GM12878 (cell line): ENCODE data around the gene SUPT4H1. TPM values are rescaled to one million over a fixed set of nuclear protein-coding genes. Genes with fewer than 3 reads are reported as not detected.
A peak's percentile ranks its signal among the peaks of the same experiment; 100 is the strongest.

Source experiments
- ATAC-seq: fragments of 200-7000 bp; cut with Tn5 transposase; 3 replicates; pipeline ENCODE4 v1.9.1; 2020; ENCODE audit warnings: mild to moderate bottlenecking, moderate library complexity
- BruUV-seq: library from RNA; stranded (reverse); fragments of 400-500 nt; replicated peaks from 2 replicates; lab custom pipeline; 2021; lab: Mats Ljungman, UMichigan
- CTCF ChIA-PET: fragments of 300-600 bp; sonication (Branson Sonifier 250); formaldehyde crosslinking; extraction: SDS; loops from one replicate; lab custom pipeline; 2021; ENCODE audit warnings: inconsistent platforms; lab: Yijun Ruan, JAX
- POLR2A ChIA-PET: fragments of 350-600 bp; formaldehyde crosslinking; extraction: SDS; loops from one replicate; lab custom pipeline; 2021; ENCODE audit warnings: inconsistent platforms; lab: Charles Lee
- RAD21 ChIA-PET: fragments of 300-600 bp; sonication (Branson Sonifier 250); formaldehyde crosslinking; loops from one replicate; lab custom pipeline; 2023; ENCODE audit warnings: antibody characterized with exemption; ENCODE audit not compliant: unreplicated experiment; lab: Charles Lee
- SMC1A ChIA-PET: fragments of 300-600 bp; sonication (Branson Sonifier 250); formaldehyde crosslinking; loops from one replicate; lab custom pipeline; 2023; ENCODE audit not compliant: unreplicated experiment, uncharacterized antibody; lab: Charles Lee
- DNase-seq: peaks from one replicate; pipeline ENCODE4 v3.0.0-alpha.2; 2011; ENCODE audit warnings: low read depth, low spot score
- FAIRE-seq: peaks from 3 replicates; lab custom pipeline; 2011; peaks lifted over from hg19 to GRCh38; lab: Jason Lieb, UNC
- H2AFZ ChIP-seq: 2 replicates; pipeline ENCODE4 v1.6.0; 2011; ENCODE audit warnings: low read depth, low read length, control low read depth; ENCODE audit not compliant: control insufficient read depth
- H3K27ac ChIP-seq: 2 replicates; pipeline ENCODE4 v1.5.1; 2011; ENCODE audit warnings: control low read depth; ENCODE audit not compliant: control insufficient read depth, insufficient read depth
- H3K27me3 ChIP-seq, 2 experiments: replicated peaks in 1 of 2; 2 replicates each; pipeline versions ENCODE4 v1.6.0 to v1.6.1; 2011; ENCODE audit warnings: low read length in 1 of 2; ENCODE audit not compliant: control insufficient read depth in 2 of 2, insufficient read depth in 2 of 2
- H3K36me3 ChIP-seq, 2 experiments: 2 replicates each; pipeline ENCODE4 v1.5.1; 2011; ENCODE audit warnings: low read length in 1 of 2; ENCODE audit not compliant: control insufficient read depth in 2 of 2, insufficient read depth in 2 of 2
- H3K4me1 ChIP-seq: 2 replicates; pipeline ENCODE4 v1.6.1; 2011; ENCODE audit warnings: mild to moderate bottlenecking, low read length, moderate library complexity, mixed read lengths; ENCODE audit not compliant: control insufficient read depth, insufficient read depth
- H3K4me2 ChIP-seq: 2 replicates; pipeline ENCODE4 v1.6.0; 2011; ENCODE audit warnings: control low read depth; ENCODE audit not compliant: control insufficient read depth, insufficient read depth
- H3K4me3 ChIP-seq: fragments of 200-600 bp; sonication (generic); 2 replicates; pipeline ENCODE4 v1.5.1; 2016
- H3K79me2 ChIP-seq: 2 replicates; pipeline ENCODE4 v1.6.0; 2011; ENCODE audit warnings: low read length; ENCODE audit not compliant: control insufficient read depth, insufficient read depth
- H3K9ac ChIP-seq: 2 replicates; pipeline ENCODE4 v1.8.0; 2011; ENCODE audit warnings: low read length, control low read depth, mixed read lengths; ENCODE audit not compliant: control insufficient read depth, insufficient read depth
- H3K9me3 ChIP-seq: replicated peaks from 3 replicates; pipeline ENCODE4 v1.5.1; 2011; ENCODE audit warnings: mild to moderate bottlenecking, low read length; ENCODE audit not compliant: control insufficient read depth, insufficient read depth
- H4K20me1 ChIP-seq: 2 replicates; pipeline ENCODE4 v1.6.0; 2011; ENCODE audit not compliant: control insufficient read depth, insufficient read depth
- KLF5 ChIP-seq: fragments of 450-650 bp; IDR thresholded peaks from 2 replicates; pipeline ENCODE4 v1.6.1; 2014; ENCODE audit warnings: mild to moderate bottlenecking; ENCODE audit not compliant: partially characterized antibody
- POLR2A ChIP-seq: IDR thresholded peaks from 2 replicates; pipeline ENCODE4 v1.6.1; 2011; ENCODE audit warnings: low read depth, mild to moderate bottlenecking, low read length
- ZBED1 ChIP-seq: IDR thresholded peaks from 2 replicates; pipeline ENCODE4 v1.6.1; 2016; ENCODE audit warnings: borderline replicate concordance
- ZNF687 ChIP-seq: fragments of 450-650 bp; IDR thresholded peaks from 2 replicates; pipeline ENCODE4 v1.6.1; 2017; ENCODE audit warnings: mild to moderate bottlenecking, moderate library complexity
- WGBS: methylation state at CpG from one replicate; pipeline ENCODE4 v1.1.6; 2016; ENCODE audit warnings: low lambda C conversion rate; ENCODE audit not compliant: insufficient replicate concordance, insufficient coverage; ENCODE audit errors: missing lambda C conversion rate; 5-methylcytosine and 5-hydroxymethylcytosine counted together
- in situ Hi-C: fragments of 300-500 bp; cut with MboI; formaldehyde crosslinking; loops from 9 replicates; pipeline ENCODE4 v1.14.3; 2018; ENCODE audit warnings: mixed read lengths
- intact Hi-C: fragments of 100-400 bp; cut with micrococcal nuclease; formaldehyde crosslinking; loops from one replicate; pipeline ENCODE4 v1.14.2; 2022; ENCODE audit not compliant: unreplicated experiment
- polyA plus RNA-seq, 11 experiments: library from polyadenylated mRNA; depleted of rRNA in 4 of 11; unstranded in 6 of 11; stranded (reverse) in 5 of 11; fragments of >200 nt; fragmentation: Nextera tagmentation in 4 of 11; fragmentation: Illumina TruSeq in 1 of 11; extraction: Ambion mirVana in 4 of 11; extraction: Trizol in 1 of 11; gene quantifications; 1 replicate in 1 of 11; 2 replicates in 10 of 11; pipeline versions ENCODE4 v1.2.1 to v1.2.3, GENCODE V29; 2011 to 2016; ENCODE audit warnings: inconsistent platforms in 2 of 11, missing spikeins in 2 of 11, low read depth in 1 of 11
- total RNA-seq, 4 experiments: library from RNA; depleted of rRNA in 3 of 4; stranded (reverse); fragments of >200 nt in 3 of 4; fragmentation: Illumina TruSeq in 1 of 4; extraction: Trizol in 1 of 4; gene quantifications; 2 replicates each; pipeline versions ENCODE4 v1.2.1 to v1.2.3, GENCODE V29; 2013 to 2021

SUPT4H1 gene
- total and polyA plus RNA-seq, 10 of the 15 experiments (the other 5 are each of a cell fraction or from before 2014, with no cell fraction given): 83.8 to 293 (median 128) TPM

- TF ChIP-seq ZNF687: no peak
- TF ChIP-seq, all 136 proteins: peak for 0
Measured at GRCh38 chr17:58358408-58359172, 6.6 kb upstream of the SUPT4H1 start (continued).

DNA sequence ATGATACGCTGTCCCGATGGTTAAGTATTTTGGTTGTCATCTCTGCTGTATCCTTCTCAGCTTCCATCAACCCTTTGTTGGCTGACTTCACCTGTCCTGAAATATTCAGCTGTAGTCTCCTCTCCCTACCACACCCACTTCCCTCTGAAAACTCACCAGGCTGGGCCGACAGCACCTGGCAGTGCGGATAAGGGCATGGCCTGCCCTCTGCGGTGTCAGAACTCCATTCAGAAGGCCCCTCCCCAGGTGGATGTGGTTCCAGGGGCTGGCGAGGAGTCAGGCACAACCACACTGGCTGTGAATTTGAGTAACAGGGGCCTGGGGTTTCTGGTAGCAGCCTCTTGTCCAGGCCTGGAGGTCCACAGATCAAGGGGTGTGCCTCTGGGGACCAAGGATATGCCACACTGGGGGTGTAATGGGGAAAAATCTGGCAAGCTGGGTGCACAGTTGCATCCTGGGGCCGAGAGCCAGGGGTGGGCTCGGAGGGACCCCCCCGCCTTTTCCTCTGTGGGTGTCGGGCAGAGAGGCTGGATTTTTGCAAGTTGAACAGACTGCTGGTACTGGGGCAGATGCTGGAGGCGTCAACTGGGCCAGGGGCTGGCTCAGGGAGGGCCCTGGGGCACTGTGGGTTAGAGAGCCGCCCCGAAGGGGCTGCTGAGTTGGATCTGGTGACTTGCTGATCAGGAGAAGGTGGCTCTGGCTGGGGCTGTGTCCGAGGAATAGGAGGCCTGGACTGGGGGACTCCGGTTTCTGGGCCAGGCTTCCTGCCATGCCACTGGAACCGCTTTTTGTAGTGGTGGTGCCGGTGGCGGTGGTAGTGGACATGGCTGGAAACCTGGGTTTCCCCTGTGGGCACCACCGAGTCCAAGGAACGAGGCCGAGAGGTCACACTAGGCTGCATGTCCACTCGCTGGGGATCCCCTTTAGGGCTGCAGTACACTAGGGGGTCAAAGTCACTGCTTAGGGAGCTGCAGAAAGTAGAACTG, 5.6 kb upstream of the SUPT4H1 start:
- intact Hi-C loops: no loop called here
- no peak for TF ChIP-seq ZBED1
- TF ChIP-seq KLF5: no peak
- peak; percentile 23; the same call in 1 of the 2 replicates for TF ChIP-seq POLR2A
- ATAC-seq (no peak), FAIRE-seq (no peak), DNase-seq (no peak)
- ChIA-PET SMC1A (interaction anchor here (7.2 kb wide), 1 partner anchor 57 kb away, joined by 91 read pairs; the partner anchor contains the start of gene RNF43), POLR2A (interaction anchor here (0.6 kb wide), 2 partner anchors 17 to 41 kb away, joined by 3 to 5 read pairs; no protein-coding TSS in a partner anchor), RAD21 (no interaction called here), CTCF (interaction anchor here (0.6 to 3.7 kb wide), 5 partner anchors 40 to 599 kb away, joined by 3 to 19 read pairs (median 4); partner anchors contain the start of gene RNF43)
- H3K27me3 ChIP-seq: no peaks in the 10 kb centered on the region
- in situ Hi-C loops: no loop called here
- no peak overlapping the region for H2AFZ ChIP-seq
- 66% methylated on average over 22 of the region's 22 CpGs for WGBS
- no peaks in the 10 kb centered on the region for H3K9me3 ChIP-seq
- H3K4me3 ChIP-seq: no peak overlapping the region
- H3K9ac ChIP-seq: no peak overlapping the region
- H4K20me1 ChIP-seq: no peaks in the 10 kb centered on the region
- peaks cover 0 to 24% of the 10 kb centered on the region in 2 experiments; a peak in 3 of 4 replicates for H3K36me3 ChIP-seq
- H3K79me2 ChIP-seq: peaks cover 5% of the 10 kb centered on the region
- peaks cover 5% of the 10 kb centered on the region for H3K4me1 ChIP-seq
- no peak overlapping the region for H3K4me2 ChIP-seq
- H3K27ac ChIP-seq: no peak overlapping the region
- BruUV-seq: no TSS peak
